ENCODE data around the gene DNASE1L3. TPM values are rescaled to one million over a fixed set of nuclear protein-coding genes. Genes with fewer than 3 reads are reported as not detected.
A peak's percentile ranks its signal among the peaks of the same experiment; 100 is the strongest.

Gene DNASE1L3
- total and polyA plus RNA-seq, 2 donors (not counting 1 experiment from before 2014, with no cell fraction given), result not detected

DNA sequence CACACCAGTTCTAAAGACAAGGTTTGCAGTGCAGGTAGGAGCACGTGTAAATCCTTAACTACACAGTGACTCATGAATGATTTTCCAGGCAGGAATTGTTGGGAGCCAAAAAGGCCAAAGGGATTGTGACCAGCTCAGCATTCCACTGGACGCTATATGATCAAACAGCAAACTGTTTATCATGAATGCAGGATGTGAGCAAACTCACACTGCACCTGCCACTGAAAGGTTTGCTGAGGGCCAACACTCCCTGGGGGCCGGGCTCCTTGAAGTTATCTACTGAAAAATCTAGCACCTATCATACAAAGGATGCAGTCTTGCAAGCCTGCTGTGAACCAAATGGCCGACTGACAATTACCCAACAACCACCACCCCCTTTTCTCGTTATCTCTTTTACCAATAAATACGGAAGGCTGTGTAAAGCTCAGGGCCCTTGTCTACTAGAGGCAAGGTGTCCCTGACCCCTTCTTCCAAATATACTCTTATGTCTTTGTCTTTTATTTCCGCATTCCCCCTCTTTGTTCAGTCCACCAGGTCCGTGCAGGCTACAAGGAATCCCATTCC is 11.5 kb upstream of the DNASE1L3 start:
- Histone ChIP-seq H3K4me2 (ENCODE audit: extremely low read depth, insufficient read depth, low read length) (no peak overlapping the region), H4K20me1 (ENCODE audit: control insufficient read depth, extremely low read depth, insufficient read depth, low read length) (no peaks in the 10 kb centered on the region), H3K79me2 (ENCODE audit: control insufficient read depth, insufficient read depth, low read length) (no peaks in the 10 kb centered on the region), H3K4me3 (replicated peaks in 1 of 4; ENCODE audit: control extremely low read depth in 1 of 4, insufficient read depth in 1 of 4, low read depth in 3 of 4, low read length in 4 of 4) (no peak overlapping the region), H3K9ac (ENCODE audit: insufficient read depth, low read length) (no peak overlapping the region), H3K9me3 (ENCODE audit: control insufficient read depth, insufficient read depth, low read depth, low read length) (no peaks in the 10 kb centered on the region), H2AFZ (ENCODE audit: low read length) (no peak overlapping the region), H3K36me3 (ENCODE audit: control insufficient read depth, insufficient read depth, low read length) (no peaks in the 10 kb centered on the region), H3K27me3 (ENCODE audit: control insufficient read depth, insufficient read depth, low read length) (peaks cover 5% of the 10 kb centered on the region), H3K4me1 (ENCODE audit: control insufficient read depth, extremely low read depth, insufficient read depth, low read length) (no peaks in the 10 kb centered on the region), H3K27ac (ENCODE audit: insufficient read depth, low read length) (no peak overlapping the region)
- no peak for DNase-seq (ENCODE audit: low read depth in 2 of 2)
- no peak for TF ChIP-seq EZH2 (IDR thresholded peaks at IDR 0.05; ENCODE audit: low read length, missing control alignments)

DNA sequence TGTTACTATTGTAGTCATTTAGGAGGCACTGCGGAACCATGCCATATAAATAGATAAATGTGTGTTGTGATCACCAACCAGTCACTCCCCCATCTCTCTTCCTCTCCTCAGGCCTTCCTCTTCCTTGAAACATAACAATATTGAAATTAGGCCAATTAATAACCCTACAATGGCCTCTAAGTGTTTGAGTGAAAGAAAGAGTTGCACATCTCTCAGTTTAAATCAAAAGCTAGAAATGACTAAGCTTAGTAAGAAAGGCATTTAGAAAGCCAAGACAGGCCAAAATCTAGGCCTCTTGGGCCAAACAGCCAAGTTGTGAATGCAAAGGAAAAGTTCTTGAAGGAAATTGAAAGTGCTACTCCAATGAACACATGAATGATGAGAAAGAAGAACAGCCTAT is 8.1 kb upstream of the DNASE1L3 start:
- Histone ChIP-seq H3K27me3 (ENCODE audit: control insufficient read depth, insufficient read depth, low read length) (peaks cover 5% of the 10 kb centered on the region), H3K4me2 (ENCODE audit: extremely low read depth, insufficient read depth, low read length) (no peak overlapping the region), H3K4me1 (ENCODE audit: control insufficient read depth, extremely low read depth, insufficient read depth, low read length) (no peaks in the 10 kb centered on the region), H3K9me3 (ENCODE audit: control insufficient read depth, insufficient read depth, low read depth, low read length) (no peaks in the 10 kb centered on the region), H3K4me3 (replicated peaks in 1 of 4; ENCODE audit: control extremely low read depth in 1 of 4, insufficient read depth in 1 of 4, low read depth in 3 of 4, low read length in 4 of 4) (no peak overlapping the region), H2AFZ (ENCODE audit: low read length) (no peak overlapping the region), H3K27ac (ENCODE audit: insufficient read depth, low read length) (no peak overlapping the region), H3K79me2 (ENCODE audit: control insufficient read depth, insufficient read depth, low read length) (no peaks in the 10 kb centered on the region), H4K20me1 (ENCODE audit: control insufficient read depth, extremely low read depth, insufficient read depth, low read length) (no peaks in the 10 kb centered on the region), H3K9ac (ENCODE audit: insufficient read depth, low read length) (no peak overlapping the region), H3K36me3 (ENCODE audit: control insufficient read depth, insufficient read depth, low read length) (no peaks in the 10 kb centered on the region)
- TF ChIP-seq EZH2 (IDR thresholded peaks at IDR 0.05; ENCODE audit: low read length, missing control alignments), result no peak
- TF ChIP-seq, protein P1, sequence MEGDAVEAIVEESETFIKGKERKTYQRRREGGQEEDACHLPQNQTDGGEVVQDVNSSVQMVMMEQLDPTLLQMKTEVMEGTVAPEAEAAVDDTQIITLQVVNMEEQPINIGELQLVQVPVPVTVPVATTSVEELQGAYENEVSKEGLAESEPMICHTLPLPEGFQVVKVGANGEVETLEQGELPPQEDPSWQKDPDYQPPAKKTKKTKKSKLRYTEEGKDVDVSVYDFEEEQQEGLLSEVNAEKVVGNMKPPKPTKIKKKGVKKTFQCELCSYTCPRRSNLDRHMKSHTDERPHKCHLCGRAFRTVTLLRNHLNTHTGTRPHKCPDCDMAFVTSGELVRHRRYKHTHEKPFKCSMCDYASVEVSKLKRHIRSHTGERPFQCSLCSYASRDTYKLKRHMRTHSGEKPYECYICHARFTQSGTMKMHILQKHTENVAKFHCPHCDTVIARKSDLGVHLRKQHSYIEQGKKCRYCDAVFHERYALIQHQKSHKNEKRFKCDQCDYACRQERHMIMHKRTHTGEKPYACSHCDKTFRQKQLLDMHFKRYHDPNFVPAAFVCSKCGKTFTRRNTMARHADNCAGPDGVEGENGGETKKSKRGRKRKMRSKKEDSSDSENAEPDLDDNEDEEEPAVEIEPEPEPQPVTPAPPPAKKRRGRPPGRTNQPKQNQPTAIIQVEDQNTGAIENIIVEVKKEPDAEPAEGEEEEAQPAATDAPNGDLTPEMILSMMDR (conservative IDR thresholded peaks at IDR 0.05 in 1 of 2, IDR thresholded peaks at IDR 0.05 in 1 of 2; ENCODE audit: low read depth in 1 of 2, low read length in 2 of 2), result no peak
- DNase-seq (ENCODE audit: low read depth in 2 of 2), result no peak

DNA sequence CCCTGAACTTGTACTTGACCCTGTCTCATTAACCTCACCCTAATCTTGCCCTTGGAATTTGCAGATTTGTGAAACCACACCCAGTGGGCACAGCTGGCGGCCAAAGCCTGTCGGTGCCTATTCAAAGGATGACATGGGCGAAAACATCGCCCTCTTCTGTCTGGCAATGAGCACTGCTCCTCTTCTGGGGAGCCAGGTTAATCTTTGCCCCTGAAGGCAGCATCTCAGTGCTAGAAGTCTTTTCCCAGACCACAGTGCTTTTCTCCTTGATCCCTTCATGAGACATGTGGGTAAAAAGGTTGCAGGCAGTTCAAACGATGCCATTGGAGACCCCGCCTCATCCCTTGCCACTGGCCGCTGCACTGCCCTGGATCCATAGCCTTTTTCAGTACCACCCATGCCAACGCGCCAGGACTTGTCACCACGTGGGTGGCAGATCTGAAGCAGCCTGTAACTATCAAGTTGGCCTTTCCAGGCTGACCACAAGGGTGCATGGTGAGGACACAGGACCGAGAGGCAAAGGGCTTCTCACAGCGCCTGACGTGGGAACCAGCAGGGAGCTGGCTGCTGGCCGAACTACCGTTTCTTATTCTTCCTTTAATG is 6.5 kb upstream of the DNASE1L3 start:
- Histone ChIP-seq H3K27ac (ENCODE audit: insufficient read depth, low read length) (no peak overlapping the region), H3K27me3 (ENCODE audit: control insufficient read depth, insufficient read depth, low read length) (peaks cover 7% of the 10 kb centered on the region), H2AFZ (ENCODE audit: low read length) (no peak overlapping the region), H3K9ac (ENCODE audit: insufficient read depth, low read length) (no peak overlapping the region), H3K79me2 (ENCODE audit: control insufficient read depth, insufficient read depth, low read length) (no peaks in the 10 kb centered on the region), H3K36me3 (ENCODE audit: control insufficient read depth, insufficient read depth, low read length) (no peaks in the 10 kb centered on the region), H3K4me1 (ENCODE audit: control insufficient read depth, extremely low read depth, insufficient read depth, low read length) (no peaks in the 10 kb centered on the region), H3K4me2 (ENCODE audit: extremely low read depth, insufficient read depth, low read length) (peak overlapping the region; percentile 17), H3K9me3 (ENCODE audit: control insufficient read depth, insufficient read depth, low read depth, low read length) (no peaks in the 10 kb centered on the region), H4K20me1 (ENCODE audit: control insufficient read depth, extremely low read depth, insufficient read depth, low read length) (no peaks in the 10 kb centered on the region), H3K4me3 (replicated peaks in 1 of 4; ENCODE audit: control extremely low read depth in 1 of 4, insufficient read depth in 1 of 4, low read depth in 3 of 4, low read length in 4 of 4) (peak overlapping the region in 1 of 4 experiments; percentile 14)
- DNase-seq (ENCODE audit: low read depth in 2 of 2), result peak; percentile 62 to 67
- no peak for TF ChIP-seq EZH2 (IDR thresholded peaks at IDR 0.05; ENCODE audit: low read length, missing control alignments)
- TF ChIP-seq, protein P1 (conservative IDR thresholded peaks at IDR 0.05 in 1 of 2, IDR thresholded peaks at IDR 0.05 in 1 of 2; ENCODE audit: low read depth in 1 of 2, low read length in 2 of 2), result peak; percentile 69 to 93

Measured in fibroblast of lung (primary cell).